ENCODE data around the gene CDC42EP2. TPM values are rescaled to one million over a fixed set of nuclear protein-coding genes. Genes with fewer than 3 reads are reported as not detected.
A peak's percentile ranks its signal among the peaks of the same experiment; 100 is the strongest.

Gene CDC42EP2
- total and polyA plus RNA-seq, 7 experiments from 2014 or later, result 0.58 to 1.8 (median 0.89) TPM; not detected in 2

DNA sequence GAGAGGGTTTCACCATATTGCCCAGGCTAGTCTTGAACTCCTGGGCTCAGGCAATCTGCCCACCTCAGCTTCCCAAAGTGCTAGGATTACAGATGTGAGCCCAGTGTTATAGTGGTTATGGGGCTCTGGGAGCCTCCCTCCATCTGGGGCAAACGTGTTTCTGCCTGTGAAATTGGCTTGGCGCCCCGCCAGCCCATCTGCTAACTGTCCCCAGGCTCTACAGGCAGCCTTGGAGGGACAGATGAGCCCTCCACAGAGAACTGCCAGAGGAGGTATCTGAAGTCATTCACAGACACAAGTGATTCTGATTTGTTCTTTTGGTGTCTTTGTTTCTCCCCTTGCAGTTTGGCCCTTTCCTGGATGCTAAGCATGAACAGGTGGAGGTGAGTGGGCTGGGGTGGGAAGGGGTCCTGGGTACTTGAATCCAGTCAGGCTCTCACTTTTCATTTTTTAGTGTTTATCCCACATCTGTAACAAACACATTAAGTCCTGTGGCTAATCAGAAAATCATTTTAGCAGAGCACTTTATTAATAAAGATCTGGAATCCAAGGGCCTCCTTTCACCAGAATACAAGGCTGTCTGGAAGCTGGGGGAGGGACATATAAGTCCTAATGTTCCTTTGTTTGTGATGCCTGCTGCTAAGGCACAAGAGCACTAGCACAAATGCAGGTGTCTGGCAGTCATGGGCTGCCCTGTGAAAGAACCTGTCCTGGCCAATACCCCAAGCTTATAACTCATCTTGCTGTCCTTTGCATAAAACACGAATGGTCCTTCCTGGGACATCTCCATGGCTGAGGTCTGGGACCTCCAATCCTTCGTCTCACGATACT, 25.7 kb upstream of the CDC42EP2 start:
- no peak overlapping the region for H3K27ac ChIP-seq (ENCODE audit: low read depth, low read length)
- ATAC-seq, result no peak
- peaks cover 0 to 70% (median 0%) of the 10 kb centered on the region in 3 experiments for H3K36me3 ChIP-seq (ENCODE audit: control insufficient read depth in 2 of 3, insufficient read depth in 3 of 3, low read length in 3 of 3)
- no peak for DNase-seq
- H3K27ac Mint-ChIP-seq, result no peak overlapping the region
- CTCF ChIA-PET, result interaction anchor here (0.6 kb wide), 1 partner anchor 39 kb away, joined by 3 read pairs; no protein-coding TSS in a partner anchor
- intact Hi-C loops (cut with micrococcal nuclease), result no loop called here
- no peak overlapping the region for H3K4me3 Mint-ChIP-seq
- no peaks in the 10 kb centered on the region for H3K9me3 Mint-ChIP-seq
- H3K9me3 ChIP-seq (ENCODE audit: control insufficient read depth in 2 of 3, low read length in 3 of 3), result no peaks in the 10 kb centered on the region
- peaks cover 17 to 48% (median 19%) of the 10 kb centered on the region in 5 donors for H3K36me3 Mint-ChIP-seq
- no peaks in the 10 kb centered on the region for H3K4me1 ChIP-seq (ENCODE audit: control insufficient read depth in 2 of 2, insufficient read depth in 2 of 2, low read length in 2 of 2)
- POLR2A ChIA-PET, result interaction anchor here (0.9 kb wide), 1 partner anchor 151 kb away, joined by 3 read pairs; no protein-coding TSS in a partner anchor
- peaks cover 0 to 7% (median 0%) of the 10 kb centered on the region in 7 donors for H3K4me1 Mint-ChIP-seq
- H3K27me3 ChIP-seq (ENCODE audit: control insufficient read depth in 2 of 2, insufficient read depth in 2 of 2, low read length in 2 of 2), result no peaks in the 10 kb centered on the region
- no peak overlapping the region for H3K4me3 ChIP-seq (ENCODE audit: low read length)
- no peaks in the 10 kb centered on the region for H3K27me3 Mint-ChIP-seq

DNA sequence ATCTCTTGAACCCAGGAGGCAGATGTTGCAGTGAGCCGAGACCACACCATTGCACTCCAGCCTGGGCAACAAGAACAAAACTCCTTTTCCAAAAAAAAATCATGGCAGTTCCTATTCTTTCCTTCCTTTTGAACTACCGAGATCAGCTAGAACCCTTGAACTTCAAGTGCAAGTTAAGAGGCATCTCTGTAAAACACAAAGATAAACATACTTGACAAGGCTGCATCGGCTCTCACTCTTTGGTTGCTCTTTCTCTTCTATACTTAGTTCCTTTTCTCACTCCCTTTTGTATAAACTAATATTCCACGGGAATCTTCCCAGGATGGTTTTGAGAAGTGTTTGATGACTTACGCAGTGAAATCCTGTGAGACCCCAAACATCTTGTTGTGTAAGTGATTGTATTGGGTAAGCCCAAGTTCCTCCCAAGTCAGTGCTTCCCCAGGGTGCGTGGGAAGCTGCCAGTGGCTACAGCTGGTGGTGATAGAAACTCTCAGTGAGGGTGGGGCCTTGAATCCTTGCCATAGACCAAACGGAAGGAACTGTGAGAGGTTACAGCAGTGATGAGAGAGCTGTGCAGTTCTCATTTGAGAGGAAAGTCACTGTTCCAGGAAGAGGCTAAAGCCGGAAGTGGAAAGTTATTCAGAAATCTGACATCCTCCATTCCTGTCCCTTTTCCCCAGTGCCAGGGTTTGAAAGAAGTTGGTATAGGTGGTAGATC, 24.1 kb upstream of the CDC42EP2 start:
- Histone ChIP-seq H3K27me3 (ENCODE audit: control insufficient read depth in 2 of 2, insufficient read depth in 2 of 2, low read length in 2 of 2) (no peaks in the 10 kb centered on the region), H3K9me3 (ENCODE audit: control insufficient read depth in 2 of 3, low read length in 3 of 3) (no peaks in the 10 kb centered on the region), H3K4me1 (ENCODE audit: control insufficient read depth in 2 of 2, insufficient read depth in 2 of 2, low read length in 2 of 2) (no peaks in the 10 kb centered on the region), H3K4me3 (ENCODE audit: low read length) (no peak overlapping the region), H3K27ac (ENCODE audit: low read depth, low read length) (no peak overlapping the region), H3K36me3 (ENCODE audit: control insufficient read depth in 2 of 3, insufficient read depth in 3 of 3, low read length in 3 of 3) (peaks cover 0 to 79% (median 3%) of the 10 kb centered on the region in 3 experiments)
- ChIA-PET CTCF (interaction anchor here (1.5 kb wide), 1 partner anchor 25 kb away, joined by 3 read pairs; no protein-coding TSS in a partner anchor), POLR2A (no interaction called here)
- DNase-seq (no peak), ATAC-seq (peak; percentile 93)
- peak overlapping the region in 2 of 10 donors; percentile 10 to 31 for H3K4me3 Mint-ChIP-seq
- peaks cover 26 to 65% (median 29%) of the 10 kb centered on the region in 5 donors for H3K36me3 Mint-ChIP-seq
- no peaks in the 10 kb centered on the region for H3K9me3 Mint-ChIP-seq
- intact Hi-C loops (cut with micrococcal nuclease), result no loop called here
- peak overlapping the region in 3 of 9 donors; percentile 27 to 58 (median 30) for H3K27ac Mint-ChIP-seq
- peaks cover 0 to 7% (median 0%) of the 10 kb centered on the region in 7 donors for H3K4me1 Mint-ChIP-seq
- no peaks in the 10 kb centered on the region for H3K27me3 Mint-ChIP-seq

DNA sequence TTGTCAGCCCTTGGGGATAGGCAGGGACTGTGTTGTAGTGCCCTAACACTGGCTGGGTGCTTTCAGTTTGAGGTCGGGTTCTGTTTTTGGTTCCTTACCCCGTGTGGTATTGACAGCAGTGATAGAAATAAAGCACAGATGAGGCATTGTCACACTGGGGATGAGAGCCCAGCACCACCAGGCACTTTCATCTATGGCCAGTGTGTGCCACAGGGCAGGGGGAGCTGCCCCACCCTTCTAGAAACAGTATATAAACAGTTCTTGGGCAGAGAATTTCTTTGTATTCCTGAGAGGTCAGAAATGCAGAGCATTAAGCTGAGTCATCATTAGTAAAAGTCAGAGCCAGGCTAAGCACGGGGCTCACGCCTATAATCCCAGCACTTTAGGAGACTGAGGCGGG, 23.1 kb upstream of the CDC42EP2 start:
- ATAC-seq (peak; percentile 26), DNase-seq (no peak)
- Histone ChIP-seq H3K36me3 (ENCODE audit: control insufficient read depth in 2 of 3, insufficient read depth in 3 of 3, low read length in 3 of 3) (peaks cover 0 to 82% (median 3%) of the 10 kb centered on the region in 3 experiments), H3K9me3 (ENCODE audit: control insufficient read depth in 2 of 3, low read length in 3 of 3) (no peaks in the 10 kb centered on the region), H3K4me3 (ENCODE audit: low read length) (no peak overlapping the region), H3K27ac (ENCODE audit: low read depth, low read length) (no peak overlapping the region), H3K27me3 (ENCODE audit: control insufficient read depth in 2 of 2, insufficient read depth in 2 of 2, low read length in 2 of 2) (no peaks in the 10 kb centered on the region), H3K4me1 (ENCODE audit: control insufficient read depth in 2 of 2, insufficient read depth in 2 of 2, low read length in 2 of 2) (no peaks in the 10 kb centered on the region)
- ChIA-PET CTCF (interaction anchor here (1.5 kb wide), 1 partner anchor 24 kb away, joined by 3 read pairs; no protein-coding TSS in a partner anchor), POLR2A (interaction anchor here (1.1 kb wide), 1 partner anchor 13 kb away, joined by 3 read pairs; no protein-coding TSS in a partner anchor)
- H3K27me3 Mint-ChIP-seq, result no peaks in the 10 kb centered on the region
- H3K27ac Mint-ChIP-seq, result peak overlapping the region in 2 of 9 donors; percentile 33 to 41
- intact Hi-C loops (cut with micrococcal nuclease), result no loop called here
- H3K4me1 Mint-ChIP-seq, result peaks cover 0 to 7% (median 0%) of the 10 kb centered on the region in 7 donors
- peaks cover 0 to 1% (median 0%) of the 10 kb centered on the region in 11 donors for H3K9me3 Mint-ChIP-seq
- H3K36me3 Mint-ChIP-seq, result peaks cover 26 to 68% (median 30%) of the 10 kb centered on the region in 5 donors
- H3K4me3 Mint-ChIP-seq, result no peak overlapping the region

DNA sequence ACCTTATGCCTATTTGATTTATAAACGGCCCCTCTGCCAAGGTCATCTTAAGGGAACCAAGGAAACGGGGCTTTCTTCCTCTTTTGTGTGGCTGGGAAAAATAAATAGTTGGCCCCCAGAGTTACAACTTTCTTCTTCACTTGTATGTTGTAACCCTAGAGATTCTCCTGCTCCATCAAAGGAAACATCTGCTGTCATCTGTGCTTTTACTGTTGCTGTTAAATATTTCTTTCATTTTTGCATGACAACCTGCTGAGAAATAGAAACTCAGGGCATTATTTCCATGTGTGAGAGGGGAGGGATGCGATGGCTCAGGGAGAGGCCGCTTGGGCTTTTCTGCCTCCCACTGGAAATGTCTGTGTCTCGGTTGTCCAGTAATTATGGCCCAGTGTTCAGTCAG, 21.8 kb upstream of the CDC42EP2 start:
- ChIA-PET POLR2A (interaction anchor here (0.6 to 1.1 kb wide), 2 partner anchors 12 to 21 kb away, joined by 3 to 4 read pairs; partner anchors contain the start of gene CDC42EP2), CTCF (interaction anchor here (0.6 kb wide), 1 partner anchor 36 kb away, joined by 3 read pairs; no protein-coding TSS in a partner anchor)
- intact Hi-C loops (cut with micrococcal nuclease), result no loop called here
- H3K9me3 Mint-ChIP-seq, result peaks cover 0 to 1% (median 0%) of the 10 kb centered on the region in 11 donors
- H3K27me3 Mint-ChIP-seq, result no peaks in the 10 kb centered on the region
- Histone ChIP-seq H3K27ac (ENCODE audit: low read depth, low read length) (no peak overlapping the region), H3K27me3 (ENCODE audit: control insufficient read depth in 2 of 2, insufficient read depth in 2 of 2, low read length in 2 of 2) (no peaks in the 10 kb centered on the region), H3K36me3 (ENCODE audit: control insufficient read depth in 2 of 3, insufficient read depth in 3 of 3, low read length in 3 of 3) (peaks cover 0 to 79% (median 3%) of the 10 kb centered on the region in 3 experiments), H3K9me3 (ENCODE audit: control insufficient read depth in 2 of 3, low read length in 3 of 3) (no peaks in the 10 kb centered on the region), H3K4me1 (ENCODE audit: control insufficient read depth in 2 of 2, insufficient read depth in 2 of 2, low read length in 2 of 2) (no peaks in the 10 kb centered on the region), H3K4me3 (ENCODE audit: low read length) (no peak overlapping the region)
- H3K27ac Mint-ChIP-seq, result peak overlapping the region in 1 of 9 donors; percentile 25
- peaks cover 19 to 63% (median 24%) of the 10 kb centered on the region in 5 donors for H3K36me3 Mint-ChIP-seq
- peaks cover 0 to 4% (median 0%) of the 10 kb centered on the region in 7 donors for H3K4me1 Mint-ChIP-seq
- no peak for DNase-seq
- no peak for ATAC-seq
- H3K4me3 Mint-ChIP-seq, result no peak overlapping the region

DNA sequence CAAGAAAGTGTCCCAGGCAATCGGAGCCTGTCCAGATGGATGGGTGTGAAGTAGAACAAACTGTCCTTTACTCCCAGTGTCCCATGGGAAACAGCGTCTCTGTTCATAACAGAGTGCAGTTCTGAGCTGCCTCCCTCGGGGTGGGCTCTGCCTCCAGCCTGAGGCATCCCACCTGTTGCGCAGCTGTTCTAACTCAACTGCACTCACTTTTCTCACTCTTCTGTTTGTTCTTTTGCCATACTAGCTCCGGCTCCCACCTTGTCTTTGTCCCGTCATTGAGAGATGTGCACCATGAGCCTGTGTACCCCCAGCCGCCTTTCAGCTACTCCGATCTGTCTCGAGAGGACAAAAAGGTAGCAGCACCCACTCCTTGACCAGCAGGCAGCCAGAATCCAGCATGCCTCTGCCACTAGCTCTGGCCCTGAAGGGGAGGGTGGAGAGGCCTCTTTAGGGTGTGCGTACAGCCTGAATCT, 20.7 kb upstream of the CDC42EP2 start:
- DNase-seq, result no peak
- POLR2A ChIA-PET, result no interaction called here
- peaks cover 0 to 80% (median 3%) of the 10 kb centered on the region in 3 experiments for H3K36me3 ChIP-seq (ENCODE audit: control insufficient read depth in 2 of 3, insufficient read depth in 3 of 3, low read length in 3 of 3)
- ATAC-seq, result no peak
- H3K4me1 ChIP-seq (ENCODE audit: control insufficient read depth in 2 of 2, insufficient read depth in 2 of 2, low read length in 2 of 2), result no peaks in the 10 kb centered on the region
- H3K4me1 Mint-ChIP-seq, result peaks cover 0 to 4% (median 0%) of the 10 kb centered on the region in 7 donors
- H3K4me3 Mint-ChIP-seq, result no peak overlapping the region
- intact Hi-C loops (cut with micrococcal nuclease), result no loop called here
- no peak overlapping the region for H3K27ac Mint-ChIP-seq
- H3K4me3 ChIP-seq (ENCODE audit: low read length), result no peak overlapping the region
- peaks cover 0 to 1% (median 0%) of the 10 kb centered on the region in 11 donors for H3K9me3 Mint-ChIP-seq
- CTCF ChIA-PET, result interaction anchor here (0.6 to 1.1 kb wide), 2 partner anchors 54 to 661 kb away, joined by 3 to 6 read pairs; no protein-coding TSS in a partner anchor
- no peaks in the 10 kb centered on the region for H3K9me3 ChIP-seq (ENCODE audit: control insufficient read depth in 2 of 3, low read length in 3 of 3)
- H3K36me3 Mint-ChIP-seq, result peaks cover 19 to 63% (median 24%) of the 10 kb centered on the region in 5 donors
- H3K27me3 ChIP-seq (ENCODE audit: control insufficient read depth in 2 of 2, insufficient read depth in 2 of 2, low read length in 2 of 2), result no peaks in the 10 kb centered on the region
- H3K27me3 Mint-ChIP-seq, result no peaks in the 10 kb centered on the region
- no peak overlapping the region for H3K27ac ChIP-seq (ENCODE audit: low read depth, low read length)

DNA sequence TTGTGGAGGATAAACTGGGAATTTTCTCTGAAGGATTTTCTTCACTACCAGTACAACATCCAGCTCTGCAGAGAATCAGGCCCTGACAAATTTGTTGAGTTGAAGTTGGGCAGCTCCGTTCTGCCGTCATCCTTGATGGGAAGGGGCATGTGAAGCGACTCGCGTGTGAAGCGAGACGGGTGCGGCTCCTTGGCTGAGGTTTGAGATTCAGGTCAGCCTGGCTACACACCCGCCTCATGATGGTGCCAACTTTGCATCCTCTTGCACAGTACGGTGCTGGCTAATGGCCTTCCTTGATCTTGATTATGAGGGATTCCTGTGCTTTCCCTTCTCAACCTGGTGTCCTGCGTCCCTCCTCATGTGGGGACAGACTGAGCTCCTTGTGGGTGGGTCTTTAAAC, 19.7 kb upstream of the CDC42EP2 start:
- Mint-ChIP-seq H3K27me3 (no peaks in the 10 kb centered on the region), H3K36me3 (peaks cover 15 to 56% (median 19%) of the 10 kb centered on the region in 5 donors), H3K27ac (no peak overlapping the region), H3K4me1 (peaks cover 0 to 2% (median 0%) of the 10 kb centered on the region in 7 donors), H3K9me3 (peaks cover 0 to 1% (median 0%) of the 10 kb centered on the region in 11 donors), H3K4me3 (no peak overlapping the region)
- Histone ChIP-seq H3K4me1 (ENCODE audit: control insufficient read depth in 2 of 2, insufficient read depth in 2 of 2, low read length in 2 of 2) (no peaks in the 10 kb centered on the region), H3K36me3 (ENCODE audit: control insufficient read depth in 2 of 3, insufficient read depth in 3 of 3, low read length in 3 of 3) (peaks cover 0 to 70% (median 3%) of the 10 kb centered on the region in 3 experiments), H3K27me3 (ENCODE audit: control insufficient read depth in 2 of 2, insufficient read depth in 2 of 2, low read length in 2 of 2) (no peaks in the 10 kb centered on the region), H3K27ac (ENCODE audit: low read depth, low read length) (no peak overlapping the region), H3K9me3 (ENCODE audit: control insufficient read depth in 2 of 3, low read length in 3 of 3) (no peaks in the 10 kb centered on the region), H3K4me3 (ENCODE audit: low read length) (no peak overlapping the region)
- CTCF ChIA-PET, result no interaction called here
- POLR2A ChIA-PET, result no interaction called here
- ATAC-seq (no peak), DNase-seq (no peak)
- intact Hi-C loops (cut with micrococcal nuclease), result no loop called here

Data from naive thymus-derived CD4-positive, alpha-beta T cell (primary cell).